HCT116 (cell line): ENCODE measurements around the gene POPDC2. TPM values are rescaled to one million over a fixed set of nuclear protein-coding genes. Genes with fewer than 3 reads are reported as not detected.

ENCODE experiments used
- ATAC-seq: fragments of 200-7000 bp; cut with Tn5 transposase; 2 replicates; pipeline ENCODE4 v1.9.1; 2020; ENCODE audit warnings: mild to moderate bottlenecking, moderate library complexity
- BruUV-seq: library from RNA; stranded (reverse); fragments of 400-500 nt; replicated peaks from 2 replicates; lab custom pipeline; 2021; lab: Mats Ljungman, UMichigan
- CTCF ChIA-PET: fragments of 300-600 bp; sonication (Branson Sonifier 250); formaldehyde crosslinking; loops from one replicate; lab custom pipeline; 2021; ENCODE audit warnings: antibody characterized with exemption; lab: Charles Lee
- POLR2A ChIA-PET: fragments of 300-600, 350-600 bp; sonication (Branson Sonifier 250); formaldehyde crosslinking; loops from one replicate; lab custom pipeline; 2021; ENCODE audit warnings: antibody characterized with exemption; lab: Charles Lee
- RAD21 ChIA-PET, 2 experiments: fragments of 300-600 bp; sonication (Branson Sonifier 250); formaldehyde crosslinking; loops; one replicate each; lab custom pipeline; 2023; ENCODE audit warnings: low total read pairs in 2 of 2; ENCODE audit not compliant: uncharacterized antibody in 2 of 2, unreplicated experiment in 2 of 2, low non-redundant PET in 1 of 2; lab: Charles Lee
- DNase-seq: peaks from one replicate; pipeline ENCODE4 v3.0.0-alpha.2; 2010; ENCODE audit warnings: low read depth, low spot score
- H2AFZ ChIP-seq: fragments of 200-600 bp; shearing (Covaris generic), sonication (generic); 2 replicates; pipeline ENCODE4 v1.6.1; 2017; ENCODE audit warnings: low read depth, mixed run types, mixed read lengths, antibody characterized with exemption, low read length; ENCODE audit not compliant: poor library complexity, severe bottlenecking
- H3K27ac ChIP-seq: 2 replicates; pipeline ENCODE4 v1.5.1; 2012; ENCODE audit warnings: low read depth, low read length
- H3K27me3 ChIP-seq: fragments of 200-600 bp; sonication (generic); 2 replicates; pipeline ENCODE4 v1.6.1; 2016; ENCODE audit warnings: mixed run types, low read length, mixed read lengths; ENCODE audit not compliant: insufficient read depth
- H3K36me3 ChIP-seq, 2 experiments: fragments of 200-500 bp in 1 of 2; fragments of 200-600 bp in 1 of 2; sonication (Bioruptor generic) in 1 of 2; sonication (generic) in 1 of 2; 2 replicates each; pipeline versions ENCODE4 v1.5.1 to v1.6.1; 2014 to 2016; ENCODE audit warnings: low read length in 2 of 2, inconsistent platforms in 1 of 2, mixed read lengths in 1 of 2, mixed run types in 1 of 2; ENCODE audit not compliant: insufficient read depth in 2 of 2, control insufficient read depth in 1 of 2
- H3K4me1 ChIP-seq, 2 experiments: fragments of 200-600 bp in 1 of 2; sonication (generic) in 1 of 2; 2 replicates each; pipeline versions ENCODE4 v1.5.1 to v1.6.1; 2012 to 2017; ENCODE audit warnings: low read length in 2 of 2, inconsistent platforms in 1 of 2, mild to moderate bottlenecking in 1 of 2, mixed read lengths in 1 of 2, mixed run types in 1 of 2, moderate library complexity in 1 of 2; ENCODE audit not compliant: insufficient read depth in 2 of 2, control insufficient read depth in 1 of 2
- H3K4me2 ChIP-seq: fragments of 200-600 bp; sonication (generic); 2 replicates; pipeline ENCODE4 v1.6.1; 2017; ENCODE audit warnings: mixed run types, low read length, mixed read lengths
- H3K4me3 ChIP-seq, 2 experiments: fragments of 200-600 bp in 1 of 2; sonication (generic) in 1 of 2; replicated peaks in 1 of 2; 2 replicates each; pipeline ENCODE4 v1.5.1; 2011 to 2016; ENCODE audit warnings: low read length in 2 of 2, control low read depth in 1 of 2, low read depth in 1 of 2, mild to moderate bottlenecking in 1 of 2, mixed read lengths in 1 of 2, mixed run types in 1 of 2
- H3K79me2 ChIP-seq: fragments of 200-600 bp; sonication (generic); 2 replicates; pipeline ENCODE4 v1.6.1; 2017; ENCODE audit warnings: mild to moderate bottlenecking, mixed run types, low read length, moderate library complexity, mixed read lengths; ENCODE audit not compliant: insufficient read depth
- H3K9ac ChIP-seq: fragments of 200-600 bp; sonication (generic); 2 replicates; pipeline ENCODE4 v1.6.1; 2016; ENCODE audit warnings: low read length, mixed read lengths
- H3K9me2 ChIP-seq: fragments of 200-600 bp; sonication (generic), shearing (Covaris generic); 2 replicates; pipeline ENCODE4 v1.6.1; 2017; ENCODE audit warnings: mixed run types, mild to moderate bottlenecking, moderate library complexity; ENCODE audit not compliant: insufficient read depth
- H3K9me3 ChIP-seq, 2 experiments: fragments of 200-500 bp in 1 of 2; fragments of 200-600 bp in 1 of 2; sonication (Bioruptor generic) in 1 of 2; sonication (generic) in 1 of 2; 2 replicates each; pipeline ENCODE4 v1.6.1; 2014 to 2017; ENCODE audit warnings: low read length in 2 of 2, mixed read lengths in 2 of 2, inconsistent platforms in 1 of 2, low read depth in 1 of 2, mild to moderate bottlenecking in 1 of 2, mixed run types in 1 of 2, moderate library complexity in 1 of 2; ENCODE audit not compliant: control insufficient read depth in 1 of 2, insufficient read depth in 1 of 2
- H4K20me1 ChIP-seq: fragments of 200-600 bp; sonication (generic), shearing (Covaris generic); 2 replicates; pipeline ENCODE4 v1.6.1; 2017; ENCODE audit warnings: mixed run types, mild to moderate bottlenecking, moderate library complexity; ENCODE audit not compliant: insufficient read depth
- CEBPB ChIP-seq: IDR thresholded peaks from 2 replicates; pipeline ENCODE4 v1.6.1; 2012; ENCODE audit warnings: low read depth
- EZH2 ChIP-seq: fragments of 200-600 bp; sonication (generic); IDR thresholded peaks from 2 replicates; pipeline ENCODE4 v1.6.1; 2017; ENCODE audit warnings: antibody characterized with exemption, mixed run types
- FOSL1 ChIP-seq: IDR thresholded peaks from 2 replicates; pipeline ENCODE4 v1.6.1; 2012; ENCODE audit warnings: low read depth
- JUND ChIP-seq: IDR thresholded peaks from 2 replicates; pipeline ENCODE4 v1.6.1; 2012
- POLR2AphosphoS5 ChIP-seq: IDR thresholded peaks from 2 replicates; pipeline ENCODE4 v1.6.1; 2011; ENCODE audit warnings: mild to moderate bottlenecking, low read depth, low read length, moderate library complexity
- RAD21 ChIP-seq: IDR thresholded peaks from 2 replicates; pipeline ENCODE4 v1.6.1; 2012; ENCODE audit warnings: low read depth, mild to moderate bottlenecking
- SIN3A ChIP-seq: IDR thresholded peaks from 2 replicates; pipeline ENCODE4 v1.6.1; 2012; ENCODE audit warnings: low read depth
- SRF ChIP-seq: IDR thresholded peaks from 2 replicates; pipeline ENCODE4 v1.6.1; 2012; ENCODE audit warnings: low read depth
- TCF7L2 ChIP-seq: IDR thresholded peaks from 2 replicates; pipeline ENCODE4 v1.7.0; 2011; ENCODE audit warnings: borderline replicate concordance, inconsistent platforms; ENCODE audit not compliant: insufficient read depth, insufficient read length; ENCODE audit errors: extremely low read depth
- ZNF274 ChIP-seq: fragments of 200-500 bp; sonication (Bioruptor generic); IDR thresholded peaks from 2 replicates; pipeline ENCODE4 v1.6.1; 2014; ENCODE audit warnings: mild to moderate bottlenecking, low read depth, low read length, inconsistent platforms
- intact Hi-C: fragments of 100-400 bp; cut with micrococcal nuclease; formaldehyde crosslinking; loops from 2 replicates; pipeline ENCODE4 v1.10.0; 2022
- total RNA-seq: library from RNA; stranded (reverse); gene quantifications from one replicate; pipeline ENCODE4 v1.2.1, GENCODE V29; 2021; ENCODE audit not compliant: unreplicated experiment
- TF ChIP-seq, protein P1 (sequence below): IDR thresholded peaks from 2 replicates; pipeline ENCODE4 v1.6.1; 2012
- TF ChIP-seq, protein P2 (sequence below): IDR thresholded peaks from 2 replicates; pipeline ENCODE4 v1.6.1; 2012
- TF ChIP-seq, protein P3 (sequence below): IDR thresholded peaks from 2 replicates; pipeline ENCODE4 v1.6.1; 2011; ENCODE audit warnings: mild to moderate bottlenecking, low read length, moderate library complexity; ENCODE audit not compliant: insufficient replicate concordance; ENCODE audit errors: extremely low read depth

The POPDC2 gene
- total RNA-seq, 1 experiment from 2014 or later, result 1.6 TPM

DNA sequence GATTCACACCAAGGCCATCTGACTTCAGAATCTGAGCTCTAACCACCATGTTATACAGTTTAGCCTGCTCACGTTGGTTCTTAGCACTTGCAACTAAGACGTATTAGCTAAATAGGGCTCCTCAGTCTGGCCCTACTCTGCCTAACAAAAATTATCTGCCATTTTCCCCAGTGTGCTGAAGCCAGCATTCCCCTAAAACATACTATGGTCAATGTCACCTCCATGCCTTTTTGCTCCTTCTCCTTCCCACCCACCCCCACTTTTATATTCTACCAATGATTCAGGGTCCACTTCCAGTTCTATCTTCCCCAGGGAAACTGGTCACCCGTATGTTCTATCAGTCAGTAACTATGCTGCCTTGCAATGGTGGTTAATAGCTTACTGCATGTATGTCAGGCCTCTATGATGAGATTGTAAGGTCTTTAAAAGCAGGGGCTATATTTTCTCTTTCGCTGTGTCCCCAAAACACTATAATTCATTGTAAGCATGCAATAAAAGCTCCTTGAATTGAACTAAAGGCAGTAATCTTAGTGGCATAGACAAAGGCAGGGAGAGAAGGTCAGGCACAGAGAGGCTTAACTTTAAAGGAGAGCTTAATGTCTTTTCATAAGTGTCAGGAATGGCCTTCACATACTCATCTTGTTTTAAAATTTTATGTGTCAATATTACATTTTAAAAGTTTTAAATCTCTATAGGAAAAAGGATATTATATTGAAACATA lies 23.3 kb downstream of the POPDC2 start:
- Histone ChIP-seq H3K9ac (no peak overlapping the region), H3K9me2 (no peaks in the 10 kb centered on the region), H3K9me3 (no peaks in the 10 kb centered on the region), H3K4me3 (no peak overlapping the region), H4K20me1 (no peaks in the 10 kb centered on the region), H3K4me2 (no peak overlapping the region), H3K4me1 (peaks cover 0 to 22% of the 10 kb centered on the region in 2 experiments; a peak in 2 of 4 replicates), H3K27me3 (no peaks in the 10 kb centered on the region), H2AFZ (no peak overlapping the region), H3K79me2 (no peaks in the 10 kb centered on the region), H3K36me3 (no peaks in the 10 kb centered on the region), H3K27ac (no peak overlapping the region)
- ChIA-PET POLR2A (interaction anchor here (1.2 kb wide), 1 partner anchor 36 kb away, joined by 4 read pairs; no protein-coding TSS in a partner anchor), CTCF (no interaction called here), RAD21 (no interaction called here)
- no TSS peak for BruUV-seq
- TF ChIP-seq, protein P1, sequence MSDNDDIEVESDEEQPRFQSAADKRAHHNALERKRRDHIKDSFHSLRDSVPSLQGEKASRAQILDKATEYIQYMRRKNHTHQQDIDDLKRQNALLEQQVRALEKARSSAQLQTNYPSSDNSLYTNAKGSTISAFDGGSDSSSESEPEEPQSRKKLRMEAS, result no peak
- TF ChIP-seq RAD21 (no peak), SIN3A (no peak), FOSL1 (no peak), CEBPB (no peak), SRF (no peak)
- TF ChIP-seq, protein P2, sequence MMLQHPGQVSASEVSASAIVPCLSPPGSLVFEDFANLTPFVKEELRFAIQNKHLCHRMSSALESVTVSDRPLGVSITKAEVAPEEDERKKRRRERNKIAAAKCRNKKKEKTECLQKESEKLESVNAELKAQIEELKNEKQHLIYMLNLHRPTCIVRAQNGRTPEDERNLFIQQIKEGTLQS, result no peak
- intact Hi-C loops, result no loop called here
- DNase-seq, result no peak
- no peak for ATAC-seq

DNA sequence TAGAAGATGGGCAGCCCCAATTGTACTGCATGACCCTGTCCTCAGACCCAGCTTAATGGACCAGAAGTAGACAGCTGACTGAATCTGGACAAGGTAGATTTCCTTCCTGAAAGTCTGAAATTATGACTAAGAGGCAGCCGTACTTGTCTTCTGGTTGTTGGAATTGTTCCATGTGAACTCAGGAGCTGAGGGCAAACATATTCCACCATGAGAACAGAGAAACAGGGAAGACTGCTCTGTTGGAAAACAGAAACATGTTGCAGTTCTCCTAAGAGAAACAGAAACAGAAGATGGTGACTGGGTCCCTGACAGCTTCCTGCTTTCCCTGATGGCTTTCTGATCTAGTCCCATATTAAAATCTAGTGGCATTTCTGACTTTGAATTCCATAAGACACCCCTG lies 24.1 kb downstream of the POPDC2 start:
- TF ChIP-seq, protein P3, sequence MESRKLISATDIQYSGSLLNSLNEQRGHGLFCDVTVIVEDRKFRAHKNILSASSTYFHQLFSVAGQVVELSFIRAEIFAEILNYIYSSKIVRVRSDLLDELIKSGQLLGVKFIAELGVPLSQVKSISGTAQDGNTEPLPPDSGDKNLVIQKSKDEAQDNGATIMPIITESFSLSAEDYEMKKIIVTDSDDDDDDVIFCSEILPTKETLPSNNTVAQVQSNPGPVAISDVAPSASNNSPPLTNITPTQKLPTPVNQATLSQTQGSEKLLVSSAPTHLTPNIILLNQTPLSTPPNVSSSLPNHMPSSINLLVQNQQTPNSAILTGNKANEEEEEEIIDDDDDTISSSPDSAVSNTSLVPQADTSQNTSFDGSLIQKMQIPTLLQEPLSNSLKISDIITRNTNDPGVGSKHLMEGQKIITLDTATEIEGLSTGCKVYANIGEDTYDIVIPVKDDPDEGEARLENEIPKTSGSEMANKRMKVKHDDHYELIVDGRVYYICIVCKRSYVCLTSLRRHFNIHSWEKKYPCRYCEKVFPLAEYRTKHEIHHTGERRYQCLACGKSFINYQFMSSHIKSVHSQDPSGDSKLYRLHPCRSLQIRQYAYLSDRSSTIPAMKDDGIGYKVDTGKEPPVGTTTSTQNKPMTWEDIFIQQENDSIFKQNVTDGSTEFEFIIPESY, result no peak
- TF ChIP-seq POLR2AphosphoS5 (no peak), FOSL1 (no peak), EZH2 (no peak), SRF (no peak), ZNF274 (no peak), TCF7L2 (no peak), JUND (no peak)
- TF ChIP-seq, protein P1, result no peak
- CTCF ChIA-PET, result no interaction called here
- no peaks in the 10 kb centered on the region for H3K9me3 ChIP-seq
- H3K9me2 ChIP-seq, result no peaks in the 10 kb centered on the region
- H3K27ac ChIP-seq, result no peak overlapping the region
- RAD21 ChIA-PET, result no interaction called here
- H4K20me1 ChIP-seq, result no peaks in the 10 kb centered on the region
- no peak overlapping the region for H3K4me3 ChIP-seq
- no peak overlapping the region for H2AFZ ChIP-seq
- H3K4me2 ChIP-seq, result no peak overlapping the region
- no peaks in the 10 kb centered on the region for H3K36me3 ChIP-seq
- BruUV-seq, result no TSS peak
- peaks cover 0 to 21% of the 10 kb centered on the region in 2 experiments; a peak in 2 of 4 replicates for H3K4me1 ChIP-seq
- H3K9ac ChIP-seq, result no peak overlapping the region
- H3K27me3 ChIP-seq, result no peaks in the 10 kb centered on the region
- no peak for ATAC-seq
- intact Hi-C loops, result no loop called here
- no peak for DNase-seq
- no peaks in the 10 kb centered on the region for H3K79me2 ChIP-seq
- POLR2A ChIA-PET, result interaction anchor here (1.2 kb wide), 1 partner anchor 36 kb away, joined by 4 read pairs; no protein-coding TSS in a partner anchor
